PFSK-1 (cell line): ENCODE data around the gene TFDP2.

ENCODE experiments used
- POLR2AphosphoS5 ChIP-seq: IDR thresholded peaks from 2 replicates; pipeline ENCODE4 v1.6.1; 2012; ENCODE audit warnings: low read depth, mild to moderate bottlenecking, control low read depth, low read length, moderate library complexity
- REST ChIP-seq, 2 experiments: IDR thresholded peaks; 2 replicates each; pipeline versions ENCODE4 v1.6.1 to v1.8.0; 2011 to 2012; ENCODE audit warnings: low read depth in 2 of 2, low read length in 2 of 2, control low read depth in 1 of 2, inconsistent platforms in 1 of 2, mild to moderate bottlenecking in 1 of 2, moderate library complexity in 1 of 2; ENCODE audit not compliant: insufficient read depth in 1 of 2
- SIN3A ChIP-seq: IDR thresholded peaks from 2 replicates; pipeline ENCODE4 v1.6.1; 2012; ENCODE audit warnings: mild to moderate bottlenecking, low read length, moderate library complexity, borderline replicate concordance; ENCODE audit not compliant: insufficient read depth
- TAF1 ChIP-seq: IDR thresholded peaks from 2 replicates; pipeline ENCODE4 v1.6.1; 2012; ENCODE audit warnings: low read length, control low read depth, borderline replicate concordance; ENCODE audit not compliant: insufficient read depth

- TF ChIP-seq POLR2AphosphoS5: no peak
- TF ChIP-seq SIN3A: no peak
- no peak for TF ChIP-seq REST (IDR thresholded peaks at IDR 0.05; ENCODE audit: insufficient read depth in 1 of 2, low read depth in 2 of 2, low read length in 2 of 2)
- no peak for TF ChIP-seq TAF1
Observed at GRCh38 chr3:142013326-142013980, 135.9 kb downstream of the TFDP2 start.
